Measurements from ENCODE around the gene MAD2L2. TPM values are rescaled to one million over a fixed set of nuclear protein-coding genes. Genes with fewer than 3 reads are reported as not detected.

MAD2L2 gene
- total RNA-seq (2021) = 283 to 312 TPM (median 305 TPM) in 3 replicates
- percentile 91 among the genes with signal in this experiment for Bru-seq, nascent RNA
- long read RNA-seq, experiment 1, transcript MAD2L2-204 (9 exons, 872 nt) = minor isoform, 201 of 699 reads
- long read RNA-seq, experiment 1, transcript MAD2L2-207 (9 exons, 1,118 nt) = major isoform, 206 of 699 reads
- long read RNA-seq, experiment 1, partial matches to known transcripts = 40 of 699 reads
- long read RNA-seq, experiment 1, other reads (novel, unspliced or antisense) = 245 of 699 reads
- long read RNA-seq, experiment 2, transcript MAD2L2-207 (9 exons, 1,118 nt) = minor isoform, 88 of 409 reads
- long read RNA-seq, experiment 2, transcript MAD2L2-204 (9 exons, 872 nt) = major isoform, 119 of 409 reads
- long read RNA-seq, experiment 2, partial matches to known transcripts = 80 of 409 reads
- long read RNA-seq, experiment 2, other reads (novel, unspliced or antisense) = 119 of 409 reads
- long read RNA-seq, experiment 3, transcript MAD2L2-204 (9 exons, 872 nt) = minor isoform, 84 of 417 reads
- long read RNA-seq, experiment 3, transcript MAD2L2-207 (9 exons, 1,118 nt) = major isoform, 115 of 417 reads
- long read RNA-seq, experiment 3, partial matches to known transcripts = 82 of 417 reads
- long read RNA-seq, experiment 3, other reads (novel, unspliced or antisense) = 134 of 417 reads

DNA sequence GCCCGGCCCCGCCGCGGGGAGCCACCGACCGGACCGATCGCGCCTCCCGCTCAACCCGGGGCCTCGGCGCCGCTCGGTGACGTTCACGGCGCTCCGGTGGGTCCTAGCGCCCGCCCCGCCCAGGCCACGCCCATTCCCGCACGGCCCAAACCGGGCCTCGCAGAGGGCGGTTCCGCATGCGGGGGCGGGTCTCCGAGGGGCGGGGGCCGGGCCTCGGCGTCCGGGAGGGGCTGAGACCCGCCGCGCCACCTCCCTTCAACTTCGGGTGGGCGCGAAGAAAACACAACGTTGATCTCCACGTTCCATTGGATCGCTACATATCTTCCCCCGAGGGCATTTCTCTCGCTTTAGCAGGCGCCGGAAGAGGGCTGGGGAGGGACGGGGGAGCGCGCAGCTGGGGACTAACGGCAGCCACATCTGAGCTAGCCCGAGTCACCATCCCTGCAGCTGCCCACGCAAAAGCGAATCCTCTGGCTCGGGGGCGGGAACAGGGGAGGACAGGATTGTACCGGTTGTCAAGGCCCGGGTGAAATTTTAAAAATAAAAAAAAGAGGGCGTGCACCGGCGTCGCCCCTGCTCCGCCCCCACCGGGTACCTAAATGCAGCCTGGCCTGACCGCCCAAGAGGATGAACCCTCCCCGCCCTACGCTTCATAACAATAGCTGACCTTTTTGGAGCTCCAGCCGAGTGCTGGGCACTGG, at the start of gene MAD2L2:
TSS of gene MAD2L2 (minus strand) at position 78 of the 701 bp plus-strand sequence. CDS start 547 bp downstream, outside the sequence.
- H3K4me3 Mint-ChIP-seq = peak within 1 kb of the TSS; percentile 83
- TF ChIP-seq SP1 (CRISPR knock-in tag; conservative IDR thresholded peaks at IDR 0.05) (peak; percentile 100), EMX1 (CRISPR knock-in tag; IDR thresholded peaks at IDR 0.05) (peak; percentile 49; the same call in 1 of the 2 replicates), GRHL2 (CRISPR knock-in tag; IDR thresholded peaks at IDR 0.05; ENCODE audit: insufficient replicate concordance, severe bottlenecking) (no peak), ZNF423 (CRISPR knock-in tag; IDR thresholded peaks at IDR 0.05) (no peak), SMAD3 (CRISPR knock-in tag; IDR thresholded peaks at IDR 0.05; ENCODE audit: borderline replicate concordance) (no peak), MYBL2 (CRISPR knock-in tag; IDR thresholded peaks at IDR 0.05) (0 out of 2 replicates have a peak, but pooled peaks have one; percentile 52), ESRRA (CRISPR knock-in tag; IDR thresholded peaks at IDR 0.05; ENCODE audit: borderline replicate concordance) (0 out of 2 replicates have a peak, but pooled peaks have one; percentile 16), KAT7 (CRISPR knock-in tag; IDR thresholded peaks at IDR 0.05; ENCODE audit: borderline replicate concordance) (peak; percentile 46; the same call in 1 of the 2 replicates), MXD4 (CRISPR knock-in tag; IDR thresholded peaks at IDR 0.05; ENCODE audit: borderline replicate concordance) (no peak), CREM (CRISPR knock-in tag; IDR thresholded peaks at IDR 0.05) (peak; percentile 88; the same call in 1 of the 2 replicates), ZNF396 (CRISPR knock-in tag; IDR thresholded peaks at IDR 0.05; ENCODE audit: borderline replicate concordance) (no peak), FOXP1 (CRISPR knock-in tag; IDR thresholded peaks at IDR 0.05; ENCODE audit: borderline replicate concordance) (peak; percentile 72), IRF2 (CRISPR knock-in tag; IDR thresholded peaks at IDR 0.05; ENCODE audit: borderline replicate concordance, low read depth) (no peak), ZNF317 (CRISPR knock-in tag; IDR thresholded peaks at IDR 0.05; ENCODE audit: borderline replicate concordance, low read depth) (no peak), FOXK1 (CRISPR knock-in tag; IDR thresholded peaks at IDR 0.05) (peak; percentile 52), CREB1 (CRISPR knock-in tag; IDR thresholded peaks at IDR 0.05) (peak; percentile 60; the same call in 1 of the 2 replicates), ZNF121 (CRISPR knock-in tag; IDR thresholded peaks at IDR 0.05) (no peak), ETV6 (CRISPR knock-in tag; IDR thresholded peaks at IDR 0.05) (no peak), TEAD1 (CRISPR knock-in tag; IDR thresholded peaks at IDR 0.05) (no peak), CBFB (CRISPR knock-in tag; IDR thresholded peaks at IDR 0.05; ENCODE audit: low read depth) (0 out of 2 replicates have a peak, but pooled peaks have one; percentile 58)
- TF ChIP-seq, protein P1, sequence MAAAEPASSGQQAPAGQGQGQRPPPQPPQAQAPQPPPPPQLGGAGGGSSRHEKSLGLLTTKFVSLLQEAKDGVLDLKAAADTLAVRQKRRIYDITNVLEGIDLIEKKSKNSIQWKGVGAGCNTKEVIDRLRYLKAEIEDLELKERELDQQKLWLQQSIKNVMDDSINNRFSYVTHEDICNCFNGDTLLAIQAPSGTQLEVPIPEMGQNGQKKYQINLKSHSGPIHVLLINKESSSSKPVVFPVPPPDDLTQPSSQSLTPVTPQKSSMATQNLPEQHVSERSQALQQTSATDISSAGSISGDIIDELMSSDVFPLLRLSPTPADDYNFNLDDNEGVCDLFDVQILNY (CRISPR knock-in tag; IDR thresholded peaks at IDR 0.05) = peak; percentile 66
- TF ChIP-seq, protein P2, sequence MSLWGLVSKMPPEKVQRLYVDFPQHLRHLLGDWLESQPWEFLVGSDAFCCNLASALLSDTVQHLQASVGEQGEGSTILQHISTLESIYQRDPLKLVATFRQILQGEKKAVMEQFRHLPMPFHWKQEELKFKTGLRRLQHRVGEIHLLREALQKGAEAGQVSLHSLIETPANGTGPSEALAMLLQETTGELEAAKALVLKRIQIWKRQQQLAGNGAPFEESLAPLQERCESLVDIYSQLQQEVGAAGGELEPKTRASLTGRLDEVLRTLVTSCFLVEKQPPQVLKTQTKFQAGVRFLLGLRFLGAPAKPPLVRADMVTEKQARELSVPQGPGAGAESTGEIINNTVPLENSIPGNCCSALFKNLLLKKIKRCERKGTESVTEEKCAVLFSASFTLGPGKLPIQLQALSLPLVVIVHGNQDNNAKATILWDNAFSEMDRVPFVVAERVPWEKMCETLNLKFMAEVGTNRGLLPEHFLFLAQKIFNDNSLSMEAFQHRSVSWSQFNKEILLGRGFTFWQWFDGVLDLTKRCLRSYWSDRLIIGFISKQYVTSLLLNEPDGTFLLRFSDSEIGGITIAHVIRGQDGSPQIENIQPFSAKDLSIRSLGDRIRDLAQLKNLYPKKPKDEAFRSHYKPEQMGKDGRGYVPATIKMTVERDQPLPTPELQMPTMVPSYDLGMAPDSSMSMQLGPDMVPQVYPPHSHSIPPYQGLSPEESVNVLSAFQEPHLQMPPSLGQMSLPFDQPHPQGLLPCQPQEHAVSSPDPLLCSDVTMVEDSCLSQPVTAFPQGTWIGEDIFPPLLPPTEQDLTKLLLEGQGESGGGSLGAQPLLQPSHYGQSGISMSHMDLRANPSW (CRISPR knock-in tag; conservative IDR thresholded peaks at IDR 0.05; ENCODE audit: low read depth) = no peak
- TF ChIP-seq, protein P3, sequence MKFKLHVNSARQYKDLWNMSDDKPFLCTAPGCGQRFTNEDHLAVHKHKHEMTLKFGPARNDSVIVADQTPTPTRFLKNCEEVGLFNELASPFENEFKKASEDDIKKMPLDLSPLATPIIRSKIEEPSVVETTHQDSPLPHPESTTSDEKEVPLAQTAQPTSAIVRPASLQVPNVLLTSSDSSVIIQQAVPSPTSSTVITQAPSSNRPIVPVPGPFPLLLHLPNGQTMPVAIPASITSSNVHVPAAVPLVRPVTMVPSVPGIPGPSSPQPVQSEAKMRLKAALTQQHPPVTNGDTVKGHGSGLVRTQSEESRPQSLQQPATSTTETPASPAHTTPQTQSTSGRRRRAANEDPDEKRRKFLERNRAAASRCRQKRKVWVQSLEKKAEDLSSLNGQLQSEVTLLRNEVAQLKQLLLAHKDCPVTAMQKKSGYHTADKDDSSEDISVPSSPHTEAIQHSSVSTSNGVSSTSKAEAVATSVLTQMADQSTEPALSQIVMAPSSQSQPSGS (CRISPR knock-in tag; IDR thresholded peaks at IDR 0.05; ENCODE audit: borderline replicate concordance, low read depth) = 0 out of 2 replicates have a peak, but pooled peaks have one; percentile 1
- TF ChIP-seq, protein P4, sequence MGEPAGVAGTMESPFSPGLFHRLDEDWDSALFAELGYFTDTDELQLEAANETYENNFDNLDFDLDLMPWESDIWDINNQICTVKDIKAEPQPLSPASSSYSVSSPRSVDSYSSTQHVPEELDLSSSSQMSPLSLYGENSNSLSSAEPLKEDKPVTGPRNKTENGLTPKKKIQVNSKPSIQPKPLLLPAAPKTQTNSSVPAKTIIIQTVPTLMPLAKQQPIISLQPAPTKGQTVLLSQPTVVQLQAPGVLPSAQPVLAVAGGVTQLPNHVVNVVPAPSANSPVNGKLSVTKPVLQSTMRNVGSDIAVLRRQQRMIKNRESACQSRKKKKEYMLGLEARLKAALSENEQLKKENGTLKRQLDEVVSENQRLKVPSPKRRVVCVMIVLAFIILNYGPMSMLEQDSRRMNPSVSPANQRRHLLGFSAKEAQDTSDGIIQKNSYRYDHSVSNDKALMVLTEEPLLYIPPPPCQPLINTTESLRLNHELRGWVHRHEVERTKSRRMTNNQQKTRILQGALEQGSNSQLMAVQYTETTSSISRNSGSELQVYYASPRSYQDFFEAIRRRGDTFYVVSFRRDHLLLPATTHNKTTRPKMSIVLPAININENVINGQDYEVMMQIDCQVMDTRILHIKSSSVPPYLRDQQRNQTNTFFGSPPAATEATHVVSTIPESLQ (CRISPR knock-in tag; IDR thresholded peaks at IDR 0.05) = no peak
- ChIA-PET POLR2A (interaction anchor here (0.9 to 3.0 kb wide), 10 partner anchors 10 to 414 kb away, joined by 3 to 52 read pairs (median 4); partner anchors contain the start of genes AGTRAP, DRAXIN, FBXO2 and FBXO44), CTCF (interaction anchor here (0.6 to 3.5 kb wide), 13 partner anchors 9 to 109 kb away, joined by 3 to 39 read pairs (median 11); partner anchors contain the start of genes AGTRAP, DRAXIN and FBXO6)
- no peaks in the 10 kb centered on the region for H3K9me3 Mint-ChIP-seq
- H3K27ac Mint-ChIP-seq = peak within 1 kb of the TSS; percentile 100
- H3K27me3 Mint-ChIP-seq (ENCODE audit: low read depth) = no peaks in the 10 kb centered on the region
- peaks cover 31% of the 10 kb centered on the region for H3K36me3 Mint-ChIP-seq
- peaks cover 61% of the 10 kb centered on the region for H3K4me1 Mint-ChIP-seq
- DNase-seq (ENCODE audit: low spot score) = peak; percentile 86
- peak; percentile 54 for ATAC-seq
